ENCODE data around the gene GPHA2. TPM values are rescaled to one million over a fixed set of nuclear protein-coding genes. Genes with fewer than 3 reads are reported as not detected.

GPHA2 gene
- polyA plus RNA-seq, 2 of the 4 experiments (the other 2 are of a cell fraction), result not detected

DNA sequence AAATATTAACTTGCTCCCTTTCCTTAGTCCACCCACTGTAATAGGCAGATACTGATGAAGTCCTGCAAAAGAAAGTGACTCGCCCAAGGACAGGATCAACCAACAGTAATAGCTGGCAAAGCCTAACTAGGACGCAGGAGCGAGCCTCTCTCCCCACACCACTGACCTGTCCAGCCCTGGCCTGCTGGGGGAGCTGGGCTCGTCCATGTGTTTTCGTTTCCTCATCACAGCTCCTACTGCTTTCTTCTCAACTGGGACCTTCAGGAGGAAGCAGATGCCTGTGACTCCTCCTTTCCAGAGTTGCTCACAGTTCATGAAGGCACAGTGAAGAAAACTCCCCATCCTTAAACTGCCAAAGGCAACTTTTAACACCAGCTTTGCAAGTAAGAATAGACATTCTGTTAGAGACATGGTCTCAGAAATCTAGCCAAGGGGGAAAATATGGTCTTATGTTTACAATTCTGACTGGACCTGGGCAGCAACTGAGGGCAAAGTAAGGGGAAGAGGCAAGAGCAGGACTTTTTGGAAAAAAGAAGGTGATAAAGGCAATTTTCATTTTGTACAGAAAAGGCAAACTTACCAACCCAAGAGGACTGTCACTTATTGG, 11.6 kb upstream of the GPHA2 start (continued):
- TF ChIP-seq, protein P1, sequence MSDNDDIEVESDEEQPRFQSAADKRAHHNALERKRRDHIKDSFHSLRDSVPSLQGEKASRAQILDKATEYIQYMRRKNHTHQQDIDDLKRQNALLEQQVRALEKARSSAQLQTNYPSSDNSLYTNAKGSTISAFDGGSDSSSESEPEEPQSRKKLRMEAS (IDR thresholded peaks at IDR 0.05), result no peak

DNA sequence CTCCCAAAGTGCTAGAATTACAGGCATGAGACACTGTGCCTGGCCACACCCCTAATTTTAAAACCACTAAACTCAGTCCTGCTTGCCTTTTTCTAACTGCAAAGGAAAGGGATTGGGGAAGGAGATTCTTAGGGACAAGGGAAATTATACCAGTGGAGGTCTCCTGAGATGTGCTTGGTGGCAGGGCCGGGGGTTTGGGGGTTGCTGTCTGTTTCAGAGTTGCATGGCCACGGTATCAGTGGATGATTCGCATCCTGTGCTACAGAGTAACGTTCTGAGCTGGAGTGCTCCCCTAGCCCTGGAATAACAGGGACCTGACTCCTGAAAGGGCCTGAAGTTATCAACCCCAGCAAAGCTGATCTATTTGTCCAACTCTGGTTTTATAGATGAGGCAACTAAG, 846 bp upstream of the GPHA2 start:
- ChIA-PET POLR2A (no interaction called here), CTCF (interaction anchor here (0.9 to 3.2 kb wide), 5 partner anchors 12 to 78 kb away, joined by 3 to 11 read pairs (median 4); partner anchors contain the start of genes ARL2 and PPP2R5B)
- no peak overlapping the region for H3K4me2 ChIP-seq
- no peak for ATAC-seq
- no peak for FAIRE-seq
- DNase-seq (ENCODE audit: low read depth in 1 of 2, low spot score in 1 of 2), result no peak
- no peak overlapping the region for H3K27ac ChIP-seq
- 72% methylated on average over 4 of the region's 4 CpGs for WGBS (ENCODE audit: missing lambda C conversion rate)
- TF ChIP-seq TP53 (CRISPR knock-in tag; IDR thresholded peaks at IDR 0.05) (no peak), ESRRA (IDR thresholded peaks at IDR 0.05; ENCODE audit: borderline replicate concordance, low read length) (no peak), NPAS2 (CRISPR knock-in tag; IDR thresholded peaks at IDR 0.05; ENCODE audit: borderline replicate concordance) (no peak), SREBF2 (IDR thresholded peaks at IDR 0.05) (no peak), GATA3 (IDR thresholded peaks at IDR 0.05; ENCODE audit: borderline replicate concordance) (no peak), FOSL2 (IDR thresholded peaks at IDR 0.05) (no peak), FOSL2 (CRISPR knock-in tag; IDR thresholded peaks at IDR 0.05) (no peak), RAD21 (conservative IDR thresholded peaks at IDR 0.05 in 1 of 2, IDR thresholded peaks at IDR 0.05 in 1 of 2) (no peak), ZC3H11A (IDR thresholded peaks at IDR 0.05) (no peak)
- TF ChIP-seq, protein P2, sequence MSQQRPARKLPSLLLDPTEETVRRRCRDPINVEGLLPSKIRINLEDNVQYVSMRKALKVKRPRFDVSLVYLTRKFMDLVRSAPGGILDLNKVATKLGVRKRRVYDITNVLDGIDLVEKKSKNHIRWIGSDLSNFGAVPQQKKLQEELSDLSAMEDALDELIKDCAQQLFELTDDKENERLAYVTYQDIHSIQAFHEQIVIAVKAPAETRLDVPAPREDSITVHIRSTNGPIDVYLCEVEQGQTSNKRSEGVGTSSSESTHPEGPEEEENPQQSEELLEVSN (IDR thresholded peaks at IDR 0.05; ENCODE audit: borderline replicate concordance, low read depth), result no peak
- H3K4me1 ChIP-seq, result no peaks in the 10 kb centered on the region
- no peaks in the 10 kb centered on the region for H3K9me3 ChIP-seq
- no peak overlapping the region for H3K4me3 ChIP-seq

DNA sequence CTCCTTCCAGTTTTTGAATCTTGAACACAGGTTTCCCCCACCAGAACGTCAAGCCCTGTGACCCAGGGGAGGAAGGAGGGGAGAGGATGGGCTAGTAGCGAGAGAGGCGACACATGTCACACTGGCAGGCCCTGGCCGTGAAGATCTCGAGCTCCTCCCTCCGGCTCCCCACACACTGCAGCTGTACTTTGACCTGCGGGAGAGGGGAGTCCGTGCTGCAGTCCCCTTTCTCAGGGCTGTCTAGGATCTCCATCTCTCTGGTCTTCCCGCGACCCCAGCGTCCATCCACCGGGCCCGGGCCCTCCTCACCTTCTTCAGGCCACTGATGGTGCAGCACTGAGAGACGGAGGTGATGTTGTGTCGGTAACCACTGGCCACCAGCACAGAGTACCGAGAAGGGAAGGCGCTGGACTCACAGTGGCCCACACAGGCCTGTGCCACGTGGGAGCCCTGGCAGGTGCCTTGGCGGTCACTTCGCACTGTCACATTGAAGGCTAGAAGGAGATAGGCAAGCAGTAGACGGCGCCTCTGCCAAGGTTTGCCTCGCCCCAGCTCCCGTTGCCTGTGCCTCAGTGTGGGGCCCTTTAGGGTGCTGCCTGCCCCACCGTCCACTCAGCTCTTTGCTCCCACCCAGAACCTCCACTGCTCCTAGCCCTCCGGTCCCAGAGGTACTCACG, 873 bp downstream of the GPHA2 start:
- CTCF ChIA-PET, result interaction anchor here (0.9 to 3.2 kb wide), 9 partner anchors 9 to 86 kb away, joined by 3 to 11 read pairs (median 3); partner anchors contain the start of genes ARL2 and BATF2
- FAIRE-seq, result no peak
- TF ChIP-seq FOSL2 (IDR thresholded peaks at IDR 0.05) (no peak), FOSL2 (CRISPR knock-in tag; IDR thresholded peaks at IDR 0.05) (no peak), EHF (CRISPR knock-in tag; IDR thresholded peaks at IDR 0.05) (no peak), ZSCAN20 (CRISPR knock-in tag; IDR thresholded peaks at IDR 0.05) (no peak), RCOR1 (IDR thresholded peaks at IDR 0.05; ENCODE audit: low read depth, low read length) (no peak), ZNF302 (CRISPR knock-in tag; IDR thresholded peaks at IDR 0.05) (no peak), CHD4 (IDR thresholded peaks at IDR 0.05; ENCODE audit: borderline replicate concordance) (no peak), EP300 (IDR thresholded peaks at IDR 0.05) (no peak)
- TF ChIP-seq, protein P2 (IDR thresholded peaks at IDR 0.05; ENCODE audit: borderline replicate concordance, low read depth), result no peak
- POLR2A ChIA-PET, result interaction anchor here (0.8 to 1.0 kb wide), 2 partner anchors 8 to 11 kb away, joined by 3 read pairs; partner anchors contain the start of gene PPP2R5B
- ATAC-seq, result no peak
- H3K4me1 ChIP-seq, result no peaks in the 10 kb centered on the region
- H3K4me2 ChIP-seq, result no peak overlapping the region
- H3K27ac ChIP-seq, result no peak overlapping the region
- no peaks in the 10 kb centered on the region for H3K9me3 ChIP-seq
- DNase-seq (ENCODE audit: low read depth in 1 of 2, low spot score in 1 of 2), result no peak
- WGBS (ENCODE audit: missing lambda C conversion rate), result 85% methylated on average over 21 of the region's 27 CpGs
- no peak overlapping the region for H3K4me3 ChIP-seq

DNA sequence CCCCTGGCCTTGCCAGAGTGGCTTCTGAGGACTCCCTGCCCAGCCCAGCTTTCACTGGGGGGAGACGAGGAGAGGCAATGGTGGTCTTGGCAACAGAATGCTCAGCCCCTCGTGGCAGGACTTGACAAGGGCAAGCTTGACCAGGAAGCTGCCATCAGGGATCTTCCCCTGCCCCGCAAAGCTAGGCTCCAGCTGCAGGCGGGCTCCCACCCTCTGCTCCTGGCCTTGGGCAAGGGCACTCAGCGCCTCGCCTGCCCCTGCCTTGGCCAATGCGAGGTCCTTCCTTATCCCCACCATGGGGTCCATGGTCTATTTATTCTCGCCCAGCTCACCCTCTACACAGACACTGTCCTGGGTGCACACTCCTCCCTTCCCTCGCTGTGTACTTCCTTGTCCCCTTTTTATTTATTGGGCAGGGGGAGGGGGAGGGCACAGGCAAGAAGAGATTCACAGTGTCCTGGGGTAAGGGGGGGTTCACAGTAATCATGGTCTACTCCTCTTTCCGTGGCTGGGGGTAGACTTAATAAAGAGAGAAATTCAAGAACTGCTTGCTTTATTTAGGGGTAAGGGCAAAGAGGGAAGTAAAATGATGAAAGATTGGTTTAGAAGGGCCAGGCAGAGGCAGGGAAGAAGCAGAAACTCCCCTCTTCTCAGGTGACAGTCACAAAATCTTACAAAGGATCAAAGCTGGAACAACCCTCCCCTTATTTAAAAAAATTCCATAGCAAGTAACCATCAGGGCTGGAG, 1.6 kb downstream of the GPHA2 start:
- Histone ChIP-seq H3K4me3 (no peak overlapping the region), H3K27ac (no peak overlapping the region), H3K4me2 (no peak overlapping the region), H3K9me3 (no peaks in the 10 kb centered on the region), H3K4me1 (no peaks in the 10 kb centered on the region)
- ATAC-seq, result no peak
- CTCF ChIA-PET, result interaction anchor here (0.6 to 2.3 kb wide), 12 partner anchors 8 to 85 kb away, joined by 3 to 10 read pairs (median 3); partner anchors contain the start of genes ARL2 and BATF2
- 83% methylated on average over 10 of the region's 10 CpGs for WGBS (ENCODE audit: missing lambda C conversion rate)
- FAIRE-seq, result no peak
- POLR2A ChIA-PET, result interaction anchor here (0.6 to 1.0 kb wide), 3 partner anchors 9 to 22 kb away, joined by 3 to 5 read pairs (median 3); partner anchors contain the start of gene PPP2R5B
- TF ChIP-seq EHMT2 (IDR thresholded peaks at IDR 0.05; ENCODE audit: low read depth) (no peak), JUNB (IDR thresholded peaks at IDR 0.05) (no peak), MAFK (IDR thresholded peaks at IDR 0.05; ENCODE audit: partially characterized antibody) (no peak), POLR2A (IDR thresholded peaks at IDR 0.05; ENCODE audit: low read length) (no peak), HOXB5 (CRISPR knock-in tag; IDR thresholded peaks at IDR 0.05) (no peak), GATA3 (IDR thresholded peaks at IDR 0.05; ENCODE audit: borderline replicate concordance) (no peak), ESRRA (IDR thresholded peaks at IDR 0.05; ENCODE audit: borderline replicate concordance, low read length) (no peak), RCOR1 (IDR thresholded peaks at IDR 0.05; ENCODE audit: low read depth, low read length) (no peak), ZNF302 (CRISPR knock-in tag; IDR thresholded peaks at IDR 0.05) (no peak), ZFP36 (IDR thresholded peaks at IDR 0.05; ENCODE audit: borderline replicate concordance, partially characterized antibody) (no peak), HDAC2 (IDR thresholded peaks at IDR 0.05) (no peak), TP53 (CRISPR knock-in tag; IDR thresholded peaks at IDR 0.05) (no peak)
- TF ChIP-seq, protein P3, sequence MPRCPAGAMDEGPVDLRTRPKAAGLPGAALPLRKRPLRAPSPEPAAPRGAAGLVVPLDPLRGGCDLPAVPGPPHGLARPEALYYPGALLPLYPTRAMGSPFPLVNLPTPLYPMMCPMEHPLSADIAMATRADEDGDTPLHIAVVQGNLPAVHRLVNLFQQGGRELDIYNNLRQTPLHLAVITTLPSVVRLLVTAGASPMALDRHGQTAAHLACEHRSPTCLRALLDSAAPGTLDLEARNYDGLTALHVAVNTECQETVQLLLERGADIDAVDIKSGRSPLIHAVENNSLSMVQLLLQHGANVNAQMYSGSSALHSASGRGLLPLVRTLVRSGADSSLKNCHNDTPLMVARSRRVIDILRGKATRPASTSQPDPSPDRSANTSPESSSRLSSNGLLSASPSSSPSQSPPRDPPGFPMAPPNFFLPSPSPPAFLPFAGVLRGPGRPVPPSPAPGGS (IDR thresholded peaks at IDR 0.05), result no peak
- no peak for DNase-seq (ENCODE audit: low read depth in 1 of 2, low spot score in 1 of 2)
